WTC11 (cell line): ENCODE results near the gene JSRP1. TPM values are rescaled to one million over a fixed set of nuclear protein-coding genes. Genes with fewer than 3 reads are reported as not detected.

Experiments used
- ATAC-seq: fragments of 200-7000 bp; cut with Tn5 transposase; 2 replicates; pipeline ENCODE4 v1.10.0; 2021; ENCODE audit warnings: mild to moderate bottlenecking, moderate library complexity
- CTCF ChIA-PET: fragments of 300-600 bp; sonication (Branson Sonifier 250); formaldehyde crosslinking; loops from one replicate; lab custom pipeline; 2021; ENCODE audit warnings: antibody characterized with exemption; lab: Charles Lee
- POLR2A ChIA-PET: fragments of 350-600 bp; sonication (Branson Sonifier 250); formaldehyde crosslinking; loops from one replicate; lab custom pipeline; 2021; ENCODE audit warnings: antibody characterized with exemption; lab: Charles Lee
- DNase-seq: peaks from one replicate; pipeline ENCODE4 v3.0.0; 2021; ENCODE audit warnings: low spot score
- H3K27ac Mint-ChIP-seq: 2 replicates; pipeline ENCODE4 v1.8.0; 2021; ENCODE audit warnings: mixed read lengths
- H3K27me3 Mint-ChIP-seq: 2 replicates; pipeline ENCODE4 v1.8.0; 2021; ENCODE audit warnings: low read depth, mild to moderate bottlenecking, moderate library complexity, mixed read lengths
- H3K36me3 Mint-ChIP-seq: 2 replicates; pipeline ENCODE4 v1.8.0; 2021; ENCODE audit warnings: mixed read lengths
- H3K4me1 Mint-ChIP-seq: 2 replicates; pipeline ENCODE4 v1.8.0; 2022; ENCODE audit warnings: mixed read lengths
- H3K4me3 Mint-ChIP-seq: 2 replicates; pipeline ENCODE4 v1.8.0; 2021; ENCODE audit warnings: mild to moderate bottlenecking, moderate library complexity, mixed read lengths
- H3K9me3 Mint-ChIP-seq: 2 replicates; pipeline ENCODE4 v1.8.0; 2021; ENCODE audit warnings: mixed read lengths
- CDX4 ChIP-seq: fragments of 250-450 bp; sonication (Bioruptor Pico); IDR thresholded peaks from 2 replicates; pipeline ENCODE4 v1.9.0; 2021; ENCODE audit warnings: moderate library complexity, mild to moderate bottlenecking, inconsistent platforms, borderline replicate concordance
- CREB1 ChIP-seq: sonication (generic); formaldehyde crosslinking; IDR thresholded peaks from 2 replicates; pipeline ENCODE4 v1.8.0; 2023; ENCODE audit warnings: mild to moderate bottlenecking, missing genetic modification reagents
- E2F1 ChIP-seq: sonication (generic); formaldehyde crosslinking; IDR thresholded peaks from 2 replicates; pipeline ENCODE4 v1.8.0; 2022; ENCODE audit warnings: mild to moderate bottlenecking, missing genetic modification reagents
- EMX1 ChIP-seq: fragments of 250-450 bp; sonication (Bioruptor Pico); IDR thresholded peaks from 2 replicates; pipeline ENCODE4 v1.8.0; 2021; ENCODE audit warnings: mild to moderate bottlenecking
- JUN ChIP-seq: sonication (generic); formaldehyde crosslinking; IDR thresholded peaks from 2 replicates; pipeline ENCODE4 v1.8.0; 2023; ENCODE audit warnings: mild to moderate bottlenecking, missing genetic modification reagents
- KAT7 ChIP-seq: sonication (generic); formaldehyde crosslinking; IDR thresholded peaks from 2 replicates; pipeline ENCODE4 v1.8.1; 2023; ENCODE audit warnings: missing genetic modification reagents, mild to moderate bottlenecking, borderline replicate concordance
- MAX ChIP-seq: sonication (generic); formaldehyde crosslinking; IDR thresholded peaks from 2 replicates; pipeline ENCODE4 v1.8.0; 2022; ENCODE audit warnings: mild to moderate bottlenecking, missing genetic modification reagents
- MLX ChIP-seq: sonication (generic); formaldehyde crosslinking; IDR thresholded peaks from 2 replicates; pipeline ENCODE4 v1.8.1; 2023; ENCODE audit warnings: mild to moderate bottlenecking, missing genetic modification reagents, moderate library complexity
- MYBL2 ChIP-seq: sonication (generic); formaldehyde crosslinking; IDR thresholded peaks from 2 replicates; pipeline ENCODE4 v1.8.1; 2023; ENCODE audit warnings: mild to moderate bottlenecking, moderate library complexity, missing genetic modification reagents
- NFE2L1 ChIP-seq: sonication (generic); formaldehyde crosslinking; IDR thresholded peaks from 2 replicates; pipeline ENCODE4 v1.8.1; 2023; ENCODE audit warnings: missing genetic modification reagents
- NFYB ChIP-seq: sonication (generic); formaldehyde crosslinking; conservative IDR thresholded peaks from 2 replicates; pipeline ENCODE4 v1.8.0; 2022; ENCODE audit warnings: low read depth, missing genetic modification reagents
- NR1H2 ChIP-seq: sonication (generic); formaldehyde crosslinking; IDR thresholded peaks from 2 replicates; pipeline ENCODE4 v1.9.0; 2021; ENCODE audit warnings: mild to moderate bottlenecking, moderate library complexity, missing genetic modification reagents
- OVOL2 ChIP-seq: fragments of 250-450 bp; sonication (Bioruptor Pico); IDR thresholded peaks from 2 replicates; pipeline ENCODE4 v1.9.0; 2021; ENCODE audit warnings: mild to moderate bottlenecking, borderline replicate concordance
- PRRX2 ChIP-seq: fragments of 250-450 bp; sonication (Bioruptor Pico); IDR thresholded peaks from 2 replicates; pipeline ENCODE4 v1.8.0; 2021; ENCODE audit warnings: mild to moderate bottlenecking
- STAT6 ChIP-seq: sonication (generic); formaldehyde crosslinking; conservative IDR thresholded peaks from 2 replicates; pipeline ENCODE4 v1.8.1; 2023; ENCODE audit warnings: mild to moderate bottlenecking, low read depth, missing genetic modification reagents, moderate library complexity
- TCF7 ChIP-seq: sonication (generic); formaldehyde crosslinking; IDR thresholded peaks from 2 replicates; pipeline ENCODE4 v1.8.0; 2022; ENCODE audit warnings: mild to moderate bottlenecking, low read depth, missing genetic modification reagents, moderate library complexity
- TEAD4 ChIP-seq: sonication (generic); formaldehyde crosslinking; IDR thresholded peaks from 2 replicates; pipeline ENCODE4 v1.8.0; 2022; ENCODE audit warnings: mild to moderate bottlenecking, missing genetic modification reagents
- ZBTB21 ChIP-seq: sonication (generic); formaldehyde crosslinking; IDR thresholded peaks from 2 replicates; pipeline ENCODE4 v1.8.1; 2023; ENCODE audit warnings: mild to moderate bottlenecking, missing genetic modification reagents, borderline replicate concordance
- ZMAT4 ChIP-seq: fragments of 250-450 bp; sonication (Bioruptor Pico); IDR thresholded peaks from 2 replicates; pipeline ENCODE4 v1.9.0; 2021; ENCODE audit warnings: mild to moderate bottlenecking
- ZNF138 ChIP-seq: sonication (generic); formaldehyde crosslinking; conservative IDR thresholded peaks from 2 replicates; pipeline ENCODE4 v1.8.1; 2022; ENCODE audit warnings: mild to moderate bottlenecking, moderate library complexity, missing genetic modification reagents
- ZNF232 ChIP-seq: sonication (generic); formaldehyde crosslinking; IDR thresholded peaks from 2 replicates; pipeline ENCODE4 v1.8.0; 2022; ENCODE audit warnings: mild to moderate bottlenecking, missing genetic modification reagents
- ZNF317 ChIP-seq: sonication (generic); formaldehyde crosslinking; IDR thresholded peaks from 2 replicates; pipeline ENCODE4 v1.8.1; 2023; ENCODE audit warnings: low read depth, mild to moderate bottlenecking, moderate library complexity, missing genetic modification reagents, borderline replicate concordance
- ZNF423 ChIP-seq: fragments of 250-450 bp; sonication (Bioruptor Pico); IDR thresholded peaks from 2 replicates; pipeline ENCODE4 v2.1.2; 2022; ENCODE audit warnings: mild to moderate bottlenecking, moderate library complexity
- ZNF425 ChIP-seq: fragments of 250-450 bp; sonication (Bioruptor Pico); conservative IDR thresholded peaks from 2 replicates; pipeline ENCODE4 v1.9.0; 2021; ENCODE audit warnings: mild to moderate bottlenecking
- ZNF671 ChIP-seq: fragments of 250-450 bp; sonication (Bioruptor Pico); IDR thresholded peaks from 2 replicates; pipeline ENCODE4 v1.8.0; 2021; ENCODE audit warnings: mild to moderate bottlenecking
- total RNA-seq: library from RNA; stranded (reverse); gene quantifications from 3 replicates; pipeline ENCODE4 v1.2.3, GENCODE V29; 2021

Gene JSRP1
- total RNA-seq, 1 experiment from 2014 or later = 0.33 TPM

GRCh38 chr19:2249010-2249866, 7.0 kb downstream of the JSRP1 start, which contains the start of gene AMH:
Gene AMH (plus strand): TSS chr19:2249323. CDS start chr19:2249333, 10 bp downstream.
- no peak for DNase-seq
- Mint-ChIP-seq H3K4me3 (no peak within 1 kb of the TSS), H3K27me3 (peaks cover 33% of the 10 kb centered on the region), H3K4me1 (peaks cover 3% of the 10 kb centered on the region; the same call in 1 of the 2 replicates), H3K27ac (no peak within 1 kb of the TSS), H3K9me3 (no peaks in the 10 kb centered on the region), H3K36me3 (peaks cover 13% of the 10 kb centered on the region)
- no peak for ATAC-seq
- ChIA-PET CTCF (interaction anchor here (0.8 to 6.2 kb wide), 5 partner anchors 10 to 96 kb away, joined by 3 to 65 read pairs (median 5); partner anchors contain the start of gene PLEKHJ1), POLR2A (no interaction called here)
- no peak for TF ChIP-seq TCF7 (CRISPR knock-in tag)
- no peak for TF ChIP-seq ZNF671 (CRISPR knock-in tag)
- no peak for TF ChIP-seq ZNF138
- no peak for TF ChIP-seq MAX (CRISPR knock-in tag)
- no peak for TF ChIP-seq ZNF425 (CRISPR knock-in tag)
- TF ChIP-seq ZNF232 (CRISPR knock-in tag) = no peak
- TF ChIP-seq NR1H2 (CRISPR knock-in tag) = no peak
- TF ChIP-seq NFYB (CRISPR knock-in tag) = no peak
- no peak for TF ChIP-seq CDX4 (CRISPR knock-in tag)
- TF ChIP-seq ZBTB21 (CRISPR knock-in tag) = no peak
- no peak for TF ChIP-seq MYBL2 (CRISPR knock-in tag)
- TF ChIP-seq CREB1 (CRISPR knock-in tag) = no peak
- TF ChIP-seq NFE2L1 (CRISPR knock-in tag) = no peak
- no peak for TF ChIP-seq OVOL2
- TF ChIP-seq MLX (CRISPR knock-in tag) = no peak
- TF ChIP-seq JUN (CRISPR knock-in tag) = no peak
- no peak for TF ChIP-seq EMX1
- TF ChIP-seq TEAD4 (CRISPR knock-in tag) = no peak
- no peak for TF ChIP-seq KAT7

GRCh38 chr19:2248136-2249009, 7.8 kb downstream of the JSRP1 start:
- no peak for ATAC-seq
- no peak for DNase-seq
- ChIA-PET CTCF (interaction anchor here (0.6 to 6.2 kb wide), 3 partner anchors 9 to 303 kb away, joined by 3 to 65 read pairs (median 9); no protein-coding TSS in a partner anchor), POLR2A (no interaction called here)
- no peak overlapping the region for H3K4me3 Mint-ChIP-seq
- H3K4me1 Mint-ChIP-seq = no peaks in the 10 kb centered on the region
- peaks cover 13% of the 10 kb centered on the region for H3K36me3 Mint-ChIP-seq
- H3K27ac Mint-ChIP-seq = no peak overlapping the region
- no peaks in the 10 kb centered on the region for H3K9me3 Mint-ChIP-seq
- peaks cover 27% of the 10 kb centered on the region for H3K27me3 Mint-ChIP-seq
- no peak for TF ChIP-seq ZNF317 (CRISPR knock-in tag)
- TF ChIP-seq ZNF423 (CRISPR knock-in tag) = no peak
- no peak for TF ChIP-seq ZMAT4 (CRISPR knock-in tag)
- no peak for TF ChIP-seq TCF7 (CRISPR knock-in tag)
- no peak for TF ChIP-seq E2F1 (CRISPR knock-in tag)
- TF ChIP-seq PRRX2 (CRISPR knock-in tag) = no peak
- no peak for TF ChIP-seq STAT6 (CRISPR knock-in tag)
